ENCODE results near the gene MCUB.

DNA sequence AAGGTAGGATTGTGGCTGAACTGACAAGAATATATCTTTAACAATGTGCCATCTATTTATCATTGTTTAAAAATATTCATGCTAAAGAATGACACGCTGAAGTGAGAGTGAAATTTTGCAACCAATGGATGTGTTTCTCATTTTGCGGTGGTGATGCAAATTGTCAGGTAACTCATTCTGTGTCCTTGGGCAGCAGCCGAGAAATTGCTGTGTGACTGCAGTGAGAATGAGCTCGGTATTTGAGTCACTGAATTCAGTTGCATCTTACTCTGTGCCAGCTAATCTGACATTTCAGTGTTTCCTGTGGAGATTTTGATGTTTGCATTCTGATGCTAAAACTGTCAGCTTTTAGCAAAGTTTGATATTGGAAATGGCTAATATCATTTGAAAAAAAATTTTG lies 28.1 kb downstream of the MCUB start:
- TF ChIP-seq CTCF (IDR thresholded peaks at IDR 0.05; ENCODE audit: low read depth, low read length, missing input control) (no peak), SP1 (IDR thresholded peaks at IDR 0.05) (no peak), REST (IDR thresholded peaks at IDR 0.05) (no peak), NR2F2 (IDR thresholded peaks at IDR 0.05) (no peak), RAD21 (IDR thresholded peaks at IDR 0.05) (no peak), GABPA (IDR thresholded peaks at IDR 0.05 in 1 of 2, conservative IDR thresholded peaks at IDR 0.05 in 1 of 2) (no peak)
